Activated T-cell treated with anti-CD3 and anti-CD28 coated beads for 24 hours (primary cell): ENCODE measurements around the gene KLHDC1.
"Not testable (repeated sequence)": the region's sequence is repeated elsewhere in the genome, so short reads cannot be mapped to it uniquely, and the experiment has no call there.

Source experiments
- DNase-seq: peaks from one replicate; pipeline ENCODE4 v3.0.0-alpha.2; 2020; ENCODE audit warnings: low read depth

The KLHDC1 gene

DNA sequence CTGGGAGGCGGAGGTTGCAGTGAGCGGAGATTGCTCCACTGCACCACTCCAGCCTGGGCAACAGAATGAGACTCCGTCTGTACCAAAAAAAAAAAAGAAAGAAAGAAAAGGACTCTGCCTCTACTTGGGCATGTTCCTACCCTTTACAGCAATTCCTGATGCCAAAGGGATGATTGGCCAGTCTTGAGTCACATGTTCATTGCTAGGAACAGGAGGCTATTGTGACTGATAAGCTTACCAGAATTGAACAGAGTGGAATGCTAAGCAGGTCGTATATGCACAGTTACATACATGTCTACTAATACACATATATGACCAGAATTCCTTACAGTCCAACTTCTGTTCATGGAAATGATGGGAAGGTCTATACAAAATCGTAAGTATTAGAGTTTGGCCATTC is 34.3 kb downstream of the KLHDC1 start:
- DNase-seq: no peak

DNA sequence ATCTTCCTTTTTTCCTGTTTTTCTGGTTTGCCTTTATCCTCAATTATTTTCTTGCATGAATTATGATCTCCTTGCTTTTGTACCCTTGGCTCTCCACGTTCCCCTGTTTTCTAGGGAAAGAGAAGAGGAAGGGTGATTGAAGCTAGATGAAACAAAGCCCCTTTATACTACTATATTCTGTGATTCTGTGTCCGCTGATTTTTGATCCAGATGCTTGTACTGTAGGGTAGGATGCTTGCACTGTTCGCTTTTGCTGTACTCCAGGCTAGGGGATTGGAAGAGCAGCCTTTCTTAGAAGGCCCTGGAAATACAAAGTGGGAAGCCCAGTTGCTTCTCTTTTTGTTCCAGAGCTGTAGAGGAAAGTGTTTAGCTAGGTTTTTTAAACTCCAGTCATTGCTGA is 40.0 kb downstream of the KLHDC1 start:
- no peak for DNase-seq

GRCh38 chr14:49733836-49734235 is 40.9 kb downstream of the KLHDC1 start:
- DNase-seq: no peak

GRCh38 chr14:49735669-49736068 is 42.7 kb downstream of the KLHDC1 start:
- DNase-seq: not testable (repeated sequence)

- DNase-seq: no peak
These were observed 52.3 kb downstream of the KLHDC1 start for GRCh38 chr14:49745191-49745590.

- not testable (repeated sequence) for DNase-seq
These were observed 53.6 kb downstream of the KLHDC1 start for GRCh38 chr14:49746476-49746875.

DNA sequence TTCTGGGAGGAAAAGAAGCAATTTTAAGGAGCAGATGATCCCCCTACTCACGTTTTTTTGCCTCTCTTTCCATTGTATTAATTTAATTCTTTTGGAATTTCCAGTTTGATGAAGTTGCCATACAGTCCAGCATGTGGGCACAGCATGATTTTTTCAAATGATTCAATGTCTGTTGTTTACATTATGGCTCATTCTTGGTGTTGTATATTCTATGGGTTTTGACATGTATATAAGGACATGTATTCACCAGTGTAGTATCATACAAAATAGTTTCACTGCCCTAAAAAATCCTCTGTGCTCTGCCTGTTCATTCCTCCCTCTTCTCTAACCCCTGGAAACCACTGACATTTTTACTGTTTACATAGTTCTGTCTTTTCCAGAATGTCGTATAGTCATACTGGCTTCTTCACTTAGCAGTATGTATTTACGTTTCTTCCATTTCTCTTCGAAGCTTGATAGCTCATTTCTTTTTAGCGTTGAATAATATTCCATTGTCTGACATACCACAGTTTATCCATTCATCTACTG is 61.7 kb downstream of the KLHDC1 start:
- DNase-seq: no peak

- no peak for DNase-seq
These were observed 62.5 kb downstream of the KLHDC1 start for GRCh38 chr14:49755378-49755777.

DNA sequence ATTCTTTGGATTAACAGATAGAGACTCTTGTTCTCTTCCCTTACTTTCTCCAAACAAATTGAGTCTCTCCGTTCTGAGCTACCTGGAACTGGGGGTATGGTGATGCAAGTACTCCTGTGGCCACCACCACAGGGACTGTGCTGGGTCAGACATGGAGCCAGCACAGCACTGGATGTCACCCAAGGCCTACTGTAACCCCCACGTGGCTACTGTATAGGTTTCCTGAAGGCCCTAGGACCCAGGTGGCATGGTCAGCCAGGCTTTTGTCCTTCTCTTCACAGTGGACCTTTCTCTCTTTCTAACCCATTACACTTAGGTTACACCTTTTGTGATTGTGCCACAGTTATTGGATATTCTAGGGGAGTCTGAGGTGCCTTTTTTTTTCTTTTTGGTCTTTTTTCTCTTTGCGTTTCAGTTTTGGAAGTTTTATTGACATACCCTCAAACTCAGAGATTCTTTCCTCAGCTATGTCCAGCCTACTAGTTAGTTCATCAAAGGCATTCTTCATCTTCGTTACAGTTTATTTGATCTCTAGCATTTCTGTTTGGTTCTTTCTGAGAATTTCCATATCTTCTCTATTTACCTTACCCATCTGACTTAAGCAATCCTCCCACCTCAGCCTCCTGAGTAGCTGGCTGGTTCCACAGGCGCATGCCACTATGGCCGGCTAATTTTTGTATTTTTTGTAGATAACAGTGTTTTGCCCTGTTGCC is 69.1 kb downstream of the KLHDC1 start:
- DNase-seq: no peak

DNA sequence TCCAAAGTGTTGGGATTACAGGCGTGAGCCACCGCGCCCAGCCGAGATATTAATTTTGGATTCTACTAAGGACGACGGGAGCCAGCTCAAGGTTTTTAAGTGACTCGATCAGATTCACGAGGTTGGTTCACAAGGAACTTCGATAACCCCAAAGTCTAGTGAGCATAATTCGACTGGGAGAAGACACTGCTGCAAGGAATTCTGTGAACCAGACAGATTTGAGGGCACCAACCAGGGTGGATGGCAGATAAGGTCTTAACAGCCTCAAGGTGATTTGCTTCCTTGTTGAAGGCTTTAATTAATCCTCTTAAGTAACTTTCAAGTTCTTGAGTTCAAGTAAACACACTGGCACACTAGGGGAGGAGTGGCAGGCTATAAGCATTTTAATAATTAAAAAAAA is 73.9 kb downstream of the KLHDC1 start:
- DNase-seq: no peak

DNA sequence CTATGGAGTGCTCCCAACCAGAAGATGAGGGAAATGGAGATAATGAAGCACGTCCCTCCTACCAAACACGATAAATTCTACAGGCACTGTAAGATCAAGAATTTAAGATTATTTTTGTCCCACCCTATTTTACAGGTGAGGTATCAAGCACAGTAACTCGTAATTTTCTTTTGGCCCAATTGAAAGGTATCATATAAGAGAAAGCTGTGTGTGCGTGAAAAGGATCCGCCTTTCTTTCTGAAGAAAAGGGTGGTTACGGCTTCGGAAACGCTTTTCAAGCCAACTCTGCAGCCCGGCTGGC is 74.3 kb downstream of the KLHDC1 start:
- no peak for DNase-seq

GRCh38 chr14:49767571-49768300 is 74.8 kb downstream of the KLHDC1 start, which contains the start of gene KLHDC2:
TSS of gene KLHDC2 (plus strand) at chr14:49768153. CDS start at chr14:49768469, 316 bp downstream.
- peak; percentile 83 for DNase-seq

DNA sequence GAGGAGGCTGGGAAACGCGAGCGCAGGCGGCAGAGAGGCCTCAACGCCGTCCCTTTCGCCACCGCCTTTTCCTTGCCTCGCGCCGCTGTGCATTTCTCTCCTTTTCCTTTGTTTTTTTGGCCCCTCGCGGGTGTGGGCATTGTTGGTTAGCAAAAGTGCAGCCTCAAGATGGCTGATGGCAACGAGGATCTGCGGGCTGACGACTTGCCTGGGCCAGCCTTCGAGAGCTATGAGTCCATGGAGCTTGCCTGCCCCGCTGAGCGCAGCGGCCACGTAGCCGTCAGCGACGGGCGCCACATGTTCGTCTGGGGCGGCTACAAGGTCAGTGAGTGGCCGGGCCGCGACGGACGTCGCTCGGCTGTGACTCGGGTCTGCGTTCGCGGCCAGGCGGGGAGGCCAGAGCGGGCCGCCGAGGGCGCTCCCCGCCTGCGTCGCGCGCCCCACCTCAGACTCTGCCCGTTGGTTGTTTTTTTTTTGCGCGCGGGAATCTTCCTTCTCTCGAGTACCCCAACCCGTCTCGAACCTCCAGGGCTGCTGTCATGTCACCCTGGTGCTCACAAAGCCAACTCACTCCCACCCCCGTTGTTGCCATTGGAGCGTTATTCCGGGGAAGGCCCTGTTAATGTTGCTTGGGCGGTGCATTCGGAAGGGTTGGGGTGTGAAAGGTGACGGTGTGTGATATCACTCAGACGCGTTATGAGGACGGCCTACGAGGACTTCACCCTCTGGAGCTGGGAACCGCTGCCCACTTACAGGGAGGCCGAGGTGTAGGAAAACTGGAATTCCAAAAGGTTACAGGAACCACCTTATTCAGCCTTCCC is 75.6 kb downstream of the KLHDC1 start:
- peak; percentile 72 for DNase-seq

- DNase-seq: no peak
These were observed 76.3 kb downstream of the KLHDC1 start for GRCh38 chr14:49769171-49769570.

DNA sequence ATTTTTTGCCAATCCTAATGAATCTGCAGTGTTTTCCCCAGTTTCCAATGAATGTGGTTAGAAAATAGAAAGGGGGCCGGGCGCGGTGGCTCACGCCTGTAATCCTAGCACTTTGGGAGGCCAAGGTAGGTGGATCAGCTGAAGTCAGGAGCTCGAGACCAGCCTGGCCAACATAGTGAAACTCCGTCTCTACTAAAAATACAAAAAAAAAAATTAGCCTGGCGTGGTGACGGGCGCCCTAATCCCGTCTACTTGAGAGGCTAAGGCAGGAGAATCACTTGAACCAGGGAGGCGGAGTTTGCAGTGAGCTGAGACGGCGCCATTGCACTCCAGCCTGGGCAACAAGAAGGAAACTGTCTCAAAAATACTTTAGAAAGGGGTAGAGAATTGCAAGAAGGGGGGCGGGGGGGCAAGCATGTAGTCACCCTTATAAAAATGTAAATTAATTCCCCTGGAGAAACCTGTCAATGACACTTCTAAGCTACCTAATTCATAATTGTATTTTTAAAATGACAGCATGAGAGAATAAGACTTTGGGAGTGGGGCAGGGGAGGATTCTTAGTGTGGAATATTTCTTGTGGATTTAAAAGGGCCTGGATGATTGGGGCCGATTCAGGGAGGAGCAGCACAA is 76.8 kb downstream of the KLHDC1 start:
- DNase-seq: no peak

DNA sequence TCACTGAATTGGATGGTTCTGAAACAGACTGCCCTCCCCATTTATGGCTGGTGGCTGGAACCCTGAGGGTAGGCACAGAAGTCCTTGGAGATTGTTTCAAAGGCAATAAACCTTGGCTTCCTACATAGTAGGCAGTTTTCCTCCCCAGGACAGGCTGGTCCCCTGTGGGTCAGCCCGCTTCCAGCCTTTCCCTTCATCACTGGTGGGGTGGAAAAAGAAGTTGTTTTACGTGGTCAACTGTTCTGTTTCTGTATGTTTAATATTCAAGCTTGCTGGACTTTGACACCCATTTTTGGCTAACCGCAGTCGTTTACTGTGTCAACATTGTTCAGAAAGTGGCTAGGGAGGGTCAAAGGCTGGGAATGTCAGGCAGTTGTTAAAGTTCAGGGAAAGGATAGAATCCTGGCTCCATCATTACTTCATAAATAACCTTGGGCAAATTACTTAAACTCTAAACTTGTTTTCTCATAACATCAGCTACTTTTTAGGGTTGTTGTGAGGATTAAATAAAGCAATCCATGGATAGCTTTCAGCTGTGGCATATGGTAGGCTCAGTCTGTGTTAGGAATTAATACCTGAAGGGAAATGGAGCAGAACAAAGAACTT is 77.4 kb downstream of the KLHDC1 start:
- DNase-seq: no peak

- DNase-seq: not testable (repeated sequence)
These were observed 78.8 kb downstream of the KLHDC1 start for GRCh38 chr14:49771691-49772090.

- DNase-seq: no peak
These were observed 81.2 kb downstream of the KLHDC1 start for GRCh38 chr14:49774106-49774505.

DNA sequence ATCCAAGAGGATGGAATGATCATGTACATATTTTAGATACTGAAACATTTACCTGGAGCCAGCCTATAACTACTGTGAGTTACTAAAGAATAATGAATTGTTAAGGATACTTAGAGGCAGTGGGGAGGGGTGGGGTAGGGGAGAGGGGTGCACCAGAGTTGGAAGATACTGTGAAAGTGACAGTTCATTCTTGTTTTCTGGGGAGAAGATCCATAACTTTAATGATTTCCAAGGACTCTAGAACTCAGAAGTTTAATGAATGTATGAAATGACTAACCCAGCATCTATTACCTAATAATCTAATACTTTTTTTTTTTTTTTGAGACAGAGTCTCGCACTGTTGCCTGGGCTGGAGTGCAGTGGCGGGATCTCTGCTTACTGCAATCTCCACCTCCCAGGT is 85.5 kb downstream of the KLHDC1 start:
- DNase-seq: no peak

DNA sequence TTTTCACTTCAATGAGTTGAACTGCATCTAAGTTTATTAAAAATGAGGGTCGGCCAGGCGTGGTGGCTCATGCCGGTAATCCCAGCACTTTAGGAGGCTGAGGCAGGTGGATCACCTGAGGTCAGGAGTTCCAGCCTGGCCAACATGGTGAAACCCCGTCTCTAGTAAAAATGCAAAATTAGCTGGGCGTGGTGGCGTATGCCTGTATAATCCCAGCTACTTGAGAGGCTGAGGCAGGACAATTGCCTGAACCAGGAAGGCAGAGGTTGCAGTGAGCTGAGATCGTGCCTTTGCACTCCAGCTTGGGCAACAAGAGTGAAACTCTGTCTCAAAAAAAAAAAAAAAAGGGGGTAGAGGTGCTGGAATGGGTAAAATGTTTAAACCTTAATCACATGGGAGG is 88.1 kb downstream of the KLHDC1 start:
- not testable (repeated sequence) for DNase-seq

- DNase-seq: no peak
These were observed 90.6 kb downstream of the KLHDC1 start for GRCh38 chr14:49783394-49784014.
